ENCODE data around the gene CFAP92. TPM values are rescaled to one million over a fixed set of nuclear protein-coding genes. Genes with fewer than 3 reads are reported as not detected.

Gene CFAP92
- total RNA-seq, 1 experiment from 2014 or later, result 0.33 TPM

GRCh38 chr3:129015388-129016105 lies 21.7 kb upstream of the CFAP92 start:
- ChIA-PET CTCF (interaction anchor here (1.1 to 3.0 kb wide), 2 partner anchors 38 to 45 kb away, joined by 5 to 45 read pairs; no protein-coding TSS in a partner anchor), POLR2A (ENCODE audit: unreplicated experiment) (no interaction called here)
- H3K4me3 ChIP-seq (ENCODE audit: low read length), result no peak overlapping the region
- DNase-seq (no peak), ATAC-seq (no peak)
- H3K27ac ChIP-seq (ENCODE audit: low read length), result no peak overlapping the region
- BruUV-seq (replicated peaks), result no TSS peak
- no peak overlapping the region for H3K9ac ChIP-seq (ENCODE audit: low read length)
- no peaks in the 10 kb centered on the region for H3K9me2 ChIP-seq (replicated peaks; ENCODE audit: low read length)
- H4K20me1 ChIP-seq (ENCODE audit: low read length), result no peaks in the 10 kb centered on the region
- peak overlapping the region; percentile 38; the same call in 1 of the 2 replicates for H2AFZ ChIP-seq (ENCODE audit: low read length)
- H3K4me1 ChIP-seq (ENCODE audit: insufficient read depth, low read length), result peaks cover 5% of the 10 kb centered on the region
- TF ChIP-seq EZH2phosphoT487 (IDR thresholded peaks at IDR 0.05; ENCODE audit: borderline replicate concordance, low read length) (no peak), EZH2 (IDR thresholded peaks at IDR 0.05; ENCODE audit: low read length, unreplicated experiment) (no peak)
- TF ChIP-seq, protein P1, sequence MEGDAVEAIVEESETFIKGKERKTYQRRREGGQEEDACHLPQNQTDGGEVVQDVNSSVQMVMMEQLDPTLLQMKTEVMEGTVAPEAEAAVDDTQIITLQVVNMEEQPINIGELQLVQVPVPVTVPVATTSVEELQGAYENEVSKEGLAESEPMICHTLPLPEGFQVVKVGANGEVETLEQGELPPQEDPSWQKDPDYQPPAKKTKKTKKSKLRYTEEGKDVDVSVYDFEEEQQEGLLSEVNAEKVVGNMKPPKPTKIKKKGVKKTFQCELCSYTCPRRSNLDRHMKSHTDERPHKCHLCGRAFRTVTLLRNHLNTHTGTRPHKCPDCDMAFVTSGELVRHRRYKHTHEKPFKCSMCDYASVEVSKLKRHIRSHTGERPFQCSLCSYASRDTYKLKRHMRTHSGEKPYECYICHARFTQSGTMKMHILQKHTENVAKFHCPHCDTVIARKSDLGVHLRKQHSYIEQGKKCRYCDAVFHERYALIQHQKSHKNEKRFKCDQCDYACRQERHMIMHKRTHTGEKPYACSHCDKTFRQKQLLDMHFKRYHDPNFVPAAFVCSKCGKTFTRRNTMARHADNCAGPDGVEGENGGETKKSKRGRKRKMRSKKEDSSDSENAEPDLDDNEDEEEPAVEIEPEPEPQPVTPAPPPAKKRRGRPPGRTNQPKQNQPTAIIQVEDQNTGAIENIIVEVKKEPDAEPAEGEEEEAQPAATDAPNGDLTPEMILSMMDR (conservative IDR thresholded peaks at IDR 0.05; ENCODE audit: low read depth, low read length), result no peak
- no peaks in the 10 kb centered on the region for H3K36me3 ChIP-seq (ENCODE audit: low read depth, low read length)
- intact Hi-C loops (cut with micrococcal nuclease), result no loop called here
- H3K79me2 ChIP-seq (ENCODE audit: low read length), result no peaks in the 10 kb centered on the region
- H3K27me3 ChIP-seq (ENCODE audit: low read length), result no peaks in the 10 kb centered on the region
- no peaks in the 10 kb centered on the region for H3F3A ChIP-seq (ENCODE audit: low read length, unreplicated experiment)
- no peak overlapping the region for H3K4me2 ChIP-seq (ENCODE audit: low read length)
- H3K9me3 ChIP-seq (ENCODE audit: low read length), result no peaks in the 10 kb centered on the region

DNA sequence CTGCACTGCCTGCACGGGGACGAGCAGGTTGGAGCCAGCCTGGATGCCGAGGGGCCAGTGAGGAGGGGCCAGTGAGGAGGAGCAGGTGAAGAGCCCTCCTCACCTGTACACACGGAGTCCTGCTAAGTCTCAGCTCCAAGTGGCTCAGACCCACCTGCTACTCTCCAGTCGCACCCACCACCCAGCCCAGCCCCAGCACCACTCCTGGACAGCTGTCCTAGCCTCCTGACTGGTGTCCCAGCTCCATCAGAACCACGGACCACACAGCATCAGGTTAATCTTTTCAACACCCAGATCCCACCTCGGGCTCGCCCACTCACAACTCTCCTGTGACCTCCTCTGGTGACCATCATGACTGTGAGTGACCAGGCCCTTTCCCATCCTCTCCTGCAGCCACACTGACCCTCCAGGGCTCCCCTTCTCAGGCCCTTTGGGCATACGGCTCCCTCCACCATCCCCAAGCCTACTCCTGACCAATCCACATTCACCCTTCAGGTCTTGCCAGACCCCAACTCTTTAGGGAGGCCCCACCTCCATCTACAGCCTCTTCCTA lies 21.0 kb upstream of the CFAP92 start:
- no peaks in the 10 kb centered on the region for H3K36me3 ChIP-seq (ENCODE audit: low read depth, low read length)
- TF ChIP-seq EZH2phosphoT487 (IDR thresholded peaks at IDR 0.05; ENCODE audit: borderline replicate concordance, low read length), result no peak
- TF ChIP-seq, protein P1 (conservative IDR thresholded peaks at IDR 0.05; ENCODE audit: low read depth, low read length), result no peak
- no peak for TF ChIP-seq EZH2 (IDR thresholded peaks at IDR 0.05; ENCODE audit: low read length, unreplicated experiment)
- H3K9me3 ChIP-seq (ENCODE audit: low read length), result no peaks in the 10 kb centered on the region
- H3K9me2 ChIP-seq (replicated peaks; ENCODE audit: low read length), result no peaks in the 10 kb centered on the region
- no peak overlapping the region for H3K9ac ChIP-seq (ENCODE audit: low read length)
- DNase-seq (no peak), ATAC-seq (no peak)
- ChIA-PET POLR2A (ENCODE audit: unreplicated experiment) (no interaction called here), CTCF (interaction anchor here (0.6 kb wide), 1 partner anchor 45 kb away, joined by 13 read pairs; no protein-coding TSS in a partner anchor)
- peaks cover 5% of the 10 kb centered on the region for H3K4me1 ChIP-seq (ENCODE audit: insufficient read depth, low read length)
- H3K27ac ChIP-seq (ENCODE audit: low read length), result no peak overlapping the region
- no peak overlapping the region for H3K4me2 ChIP-seq (ENCODE audit: low read length)
- H4K20me1 ChIP-seq (ENCODE audit: low read length), result no peaks in the 10 kb centered on the region
- H3K79me2 ChIP-seq (ENCODE audit: low read length), result no peaks in the 10 kb centered on the region
- no peaks in the 10 kb centered on the region for H3F3A ChIP-seq (ENCODE audit: low read length, unreplicated experiment)
- BruUV-seq (replicated peaks), result no TSS peak
- H3K4me3 ChIP-seq (ENCODE audit: low read length), result no peak overlapping the region
- H3K27me3 ChIP-seq (ENCODE audit: low read length), result no peaks in the 10 kb centered on the region
- intact Hi-C loops (cut with micrococcal nuclease), result no loop called here
- H2AFZ ChIP-seq (ENCODE audit: low read length), result no peak overlapping the region

DNA sequence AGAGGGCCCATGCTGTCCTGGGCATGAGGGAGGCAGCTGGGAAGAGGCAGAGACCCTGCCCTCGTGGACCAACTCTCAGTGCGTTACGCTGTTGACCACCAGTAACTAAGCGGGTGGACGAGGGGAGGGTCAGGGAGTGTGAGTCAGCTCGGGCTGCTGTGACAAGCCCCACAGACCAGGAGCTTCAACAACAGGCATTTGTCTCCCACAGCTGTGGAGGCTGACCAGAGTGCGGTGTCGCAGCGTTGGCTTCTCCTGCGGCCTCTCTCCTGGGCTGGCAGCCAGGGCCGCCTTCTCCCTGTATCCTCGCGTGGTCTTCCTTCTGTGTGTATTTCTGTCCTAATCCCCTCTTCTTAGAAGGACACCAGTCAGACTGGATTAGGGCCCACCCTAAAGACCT lies 20.3 kb upstream of the CFAP92 start:
- CTCF ChIA-PET, result interaction anchor here (0.6 kb wide), 1 partner anchor 44 kb away, joined by 13 read pairs; no protein-coding TSS in a partner anchor
- TF ChIP-seq EZH2phosphoT487 (IDR thresholded peaks at IDR 0.05; ENCODE audit: borderline replicate concordance, low read length), result no peak
- no peak for TF ChIP-seq EZH2 (IDR thresholded peaks at IDR 0.05; ENCODE audit: low read length, unreplicated experiment)
- TF ChIP-seq, protein P1 (conservative IDR thresholded peaks at IDR 0.05; ENCODE audit: low read depth, low read length), result no peak

More for the DNA sequence above, 20.3 kb upstream of the CFAP92 start:
- H3K27me3 ChIP-seq (ENCODE audit: low read length), result no peaks in the 10 kb centered on the region
- no peaks in the 10 kb centered on the region for H4K20me1 ChIP-seq (ENCODE audit: low read length)
- no peaks in the 10 kb centered on the region for H3F3A ChIP-seq (ENCODE audit: low read length, unreplicated experiment)
- no peaks in the 10 kb centered on the region for H3K9me3 ChIP-seq (ENCODE audit: low read length)
- H3K9ac ChIP-seq (ENCODE audit: low read length), result no peak overlapping the region
- POLR2A ChIA-PET (ENCODE audit: unreplicated experiment), result no interaction called here
- H3K4me1 ChIP-seq (ENCODE audit: insufficient read depth, low read length), result peaks cover 5% of the 10 kb centered on the region
- H3K4me3 ChIP-seq (ENCODE audit: low read length), result no peak overlapping the region
- intact Hi-C loops (cut with micrococcal nuclease), result no loop called here
- no peaks in the 10 kb centered on the region for H3K36me3 ChIP-seq (ENCODE audit: low read depth, low read length)
- H3K79me2 ChIP-seq (ENCODE audit: low read length), result no peaks in the 10 kb centered on the region
- DNase-seq, result no peak
- H2AFZ ChIP-seq (ENCODE audit: low read length), result no peak overlapping the region
- H3K9me2 ChIP-seq (replicated peaks; ENCODE audit: low read length), result no peaks in the 10 kb centered on the region
- no peak for ATAC-seq
- H3K27ac ChIP-seq (ENCODE audit: low read length), result no peak overlapping the region
- no peak overlapping the region for H3K4me2 ChIP-seq (ENCODE audit: low read length)
- no TSS peak for BruUV-seq (replicated peaks)
